Uterus (tissue), 2 donors: Measurements from ENCODE around the gene DBNDD1.

ENCODE experiments used
- POLR2A ChIP-seq, 2 donors: fragments of 450-650 bp; IDR thresholded peaks; one replicate each; pipeline ENCODE4 v1.6.1; 2016; ENCODE audit warnings: antibody characterized with exemption in 2 of 2, mild to moderate bottlenecking in 1 of 2, moderate library complexity in 1 of 2
- TF ChIP-seq, protein P1 (sequence below), 4 experiments: fragments of 200-600 bp in 2 of 4; fragments of 450-650 bp in 2 of 4; sonication (generic) in 2 of 4; IDR thresholded peaks; one replicate each; pipeline ENCODE4 v1.5.1; 2016 to 2019; ENCODE audit warnings: antibody characterized with exemption in 4 of 4, mild to moderate bottlenecking in 2 of 4, moderate library complexity in 1 of 4

DNA sequence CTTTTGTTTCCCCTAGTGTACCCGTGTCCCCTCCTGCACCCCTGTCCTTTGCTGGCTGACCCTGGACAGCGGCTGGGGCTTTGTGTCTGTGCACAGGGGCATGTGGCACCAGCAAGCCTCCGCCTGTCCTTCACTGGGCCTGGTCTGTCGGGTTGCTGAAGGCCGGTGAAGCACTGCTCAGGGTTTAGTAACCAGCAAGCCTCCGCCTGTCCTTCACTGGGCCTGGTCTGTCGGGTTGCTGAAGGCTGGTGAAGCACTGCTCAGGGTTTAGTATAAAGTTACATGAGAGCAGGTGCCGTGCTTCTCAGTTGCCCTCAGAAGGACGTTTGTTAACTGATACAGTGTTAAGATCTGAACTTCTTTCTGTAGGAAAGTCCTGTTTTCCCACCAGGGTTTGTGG lies 36.9 kb downstream of the DBNDD1 start:
- TF ChIP-seq, protein P1, sequence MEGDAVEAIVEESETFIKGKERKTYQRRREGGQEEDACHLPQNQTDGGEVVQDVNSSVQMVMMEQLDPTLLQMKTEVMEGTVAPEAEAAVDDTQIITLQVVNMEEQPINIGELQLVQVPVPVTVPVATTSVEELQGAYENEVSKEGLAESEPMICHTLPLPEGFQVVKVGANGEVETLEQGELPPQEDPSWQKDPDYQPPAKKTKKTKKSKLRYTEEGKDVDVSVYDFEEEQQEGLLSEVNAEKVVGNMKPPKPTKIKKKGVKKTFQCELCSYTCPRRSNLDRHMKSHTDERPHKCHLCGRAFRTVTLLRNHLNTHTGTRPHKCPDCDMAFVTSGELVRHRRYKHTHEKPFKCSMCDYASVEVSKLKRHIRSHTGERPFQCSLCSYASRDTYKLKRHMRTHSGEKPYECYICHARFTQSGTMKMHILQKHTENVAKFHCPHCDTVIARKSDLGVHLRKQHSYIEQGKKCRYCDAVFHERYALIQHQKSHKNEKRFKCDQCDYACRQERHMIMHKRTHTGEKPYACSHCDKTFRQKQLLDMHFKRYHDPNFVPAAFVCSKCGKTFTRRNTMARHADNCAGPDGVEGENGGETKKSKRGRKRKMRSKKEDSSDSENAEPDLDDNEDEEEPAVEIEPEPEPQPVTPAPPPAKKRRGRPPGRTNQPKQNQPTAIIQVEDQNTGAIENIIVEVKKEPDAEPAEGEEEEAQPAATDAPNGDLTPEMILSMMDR (IDR thresholded peaks at IDR 0.05): no peak
- TF ChIP-seq POLR2A (IDR thresholded peaks at IDR 0.05): no peak
